Stimulated activated CD4-positive, alpha-beta T cell treated with anti-CD3 and anti-CD28 coated beads, Interleukin-15, amount 100 ng/mL, for 1 hour (primary cell): ENCODE data around the gene DPP9.

Experiments
- DNase-seq, 2 donors: peaks; one replicate each; pipeline ENCODE4 v3.0.0-alpha.2; 2020; ENCODE audit warnings: low read depth in 1 of 2, low spot score in 1 of 2

Gene DPP9

GRCh38 chr19:4709440-4710280 lies 14.0 kb downstream of the DPP9 start:
- no peak for DNase-seq

- no peak for DNase-seq
These were observed 15.5 kb downstream of the DPP9 start for GRCh38 chr19:4707956-4708650.

GRCh38 chr19:4707322-4707721 lies 16.3 kb downstream of the DPP9 start:
- DNase-seq: no peak

GRCh38 chr19:4705413-4706131 lies 18.1 kb downstream of the DPP9 start:
- no peak for DNase-seq

- DNase-seq: no peak
These were observed 19.3 kb downstream of the DPP9 start for GRCh38 chr19:4704317-4704673.

GRCh38 chr19:4703671-4704316 lies 19.8 kb downstream of the DPP9 start:
- no peak for DNase-seq

- no peak for DNase-seq
These were observed 20.9 kb downstream of the DPP9 start for GRCh38 chr19:4702764-4703163.

GRCh38 chr19:4701557-4701956 lies 22.1 kb downstream of the DPP9 start:
- DNase-seq: no peak

GRCh38 chr19:4700693-4700970 lies 23.0 kb downstream of the DPP9 start:
- DNase-seq: no peak

GRCh38 chr19:4699826-4700692 lies 23.6 kb downstream of the DPP9 start:
- no peak for DNase-seq

- DNase-seq: no peak
These were observed 26.3 kb downstream of the DPP9 start for GRCh38 chr19:4697304-4697703.

GRCh38 chr19:4695224-4695731 lies 28.4 kb downstream of the DPP9 start:
- no peak for DNase-seq

GRCh38 chr19:4694211-4694987 lies 29.2 kb downstream of the DPP9 start:
- no peak for DNase-seq

GRCh38 chr19:4693471-4694121 lies 30.0 kb downstream of the DPP9 start:
- no peak for DNase-seq

- no peak for DNase-seq
These were observed 30.6 kb downstream of the DPP9 start for GRCh38 chr19:4693078-4693350.

GRCh38 chr19:4692251-4693077 lies 31.2 kb downstream of the DPP9 start:
- DNase-seq: no peak

- no peak for DNase-seq
These were observed 32.3 kb downstream of the DPP9 start for GRCh38 chr19:4691373-4691772.

GRCh38 chr19:4690361-4690760 lies 33.3 kb downstream of the DPP9 start:
- DNase-seq: no peak

- DNase-seq: no peak
These were observed 34.2 kb downstream of the DPP9 start for GRCh38 chr19:4689403-4689802.
